Prostate gland (tissue), 2 donors: ENCODE measurements around the gene PTPRD.

ENCODE experiments used
- POLR2A ChIP-seq: fragments of 450-650 bp; IDR thresholded peaks from one replicate; pipeline ENCODE4 v1.6.1; 2016; ENCODE audit warnings: antibody characterized with exemption, mild to moderate bottlenecking
- TF ChIP-seq, protein P1 (sequence below), 4 experiments: fragments of 200-600 bp in 2 of 4; fragments of 450-650 bp in 2 of 4; sonication (generic) in 2 of 4; IDR thresholded peaks; 1 replicate in 3 of 4; 2 replicates in 1 of 4; pipeline ENCODE4 v1.5.1; 2016 to 2019; ENCODE audit warnings: antibody characterized with exemption in 4 of 4, mild to moderate bottlenecking in 2 of 4, moderate library complexity in 2 of 4

DNA sequence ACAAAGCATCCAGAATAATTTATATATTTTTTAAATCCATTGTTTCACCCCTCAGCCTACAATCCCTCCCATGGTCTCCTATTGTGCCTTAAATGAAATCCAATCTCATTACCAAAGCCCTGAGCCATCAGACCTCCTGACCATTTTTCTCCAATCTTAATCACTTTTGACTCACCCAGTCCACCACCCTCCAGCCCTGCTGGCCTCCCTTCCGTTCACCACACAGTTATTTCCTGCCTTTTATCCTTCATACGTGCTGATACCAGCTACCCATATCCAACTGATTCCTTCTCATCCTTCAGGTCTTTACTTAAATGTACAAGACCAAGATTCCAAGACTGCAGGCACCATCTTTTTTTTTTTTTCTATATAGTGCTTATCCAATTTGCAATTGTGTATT lies 1786.5 kb downstream of the PTPRD start:
- TF ChIP-seq, protein P1, sequence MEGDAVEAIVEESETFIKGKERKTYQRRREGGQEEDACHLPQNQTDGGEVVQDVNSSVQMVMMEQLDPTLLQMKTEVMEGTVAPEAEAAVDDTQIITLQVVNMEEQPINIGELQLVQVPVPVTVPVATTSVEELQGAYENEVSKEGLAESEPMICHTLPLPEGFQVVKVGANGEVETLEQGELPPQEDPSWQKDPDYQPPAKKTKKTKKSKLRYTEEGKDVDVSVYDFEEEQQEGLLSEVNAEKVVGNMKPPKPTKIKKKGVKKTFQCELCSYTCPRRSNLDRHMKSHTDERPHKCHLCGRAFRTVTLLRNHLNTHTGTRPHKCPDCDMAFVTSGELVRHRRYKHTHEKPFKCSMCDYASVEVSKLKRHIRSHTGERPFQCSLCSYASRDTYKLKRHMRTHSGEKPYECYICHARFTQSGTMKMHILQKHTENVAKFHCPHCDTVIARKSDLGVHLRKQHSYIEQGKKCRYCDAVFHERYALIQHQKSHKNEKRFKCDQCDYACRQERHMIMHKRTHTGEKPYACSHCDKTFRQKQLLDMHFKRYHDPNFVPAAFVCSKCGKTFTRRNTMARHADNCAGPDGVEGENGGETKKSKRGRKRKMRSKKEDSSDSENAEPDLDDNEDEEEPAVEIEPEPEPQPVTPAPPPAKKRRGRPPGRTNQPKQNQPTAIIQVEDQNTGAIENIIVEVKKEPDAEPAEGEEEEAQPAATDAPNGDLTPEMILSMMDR (IDR thresholded peaks at IDR 0.05), result no peak
- TF ChIP-seq POLR2A, result no peak
